Astrocyte of the spinal cord (primary cell): ENCODE measurements around the gene MAPK8.

ENCODE experiments used
- DNase-seq: peaks from one replicate; pipeline ENCODE4 v3.0.0; 2011; ENCODE audit warnings: low read depth, low spot score
- H3K4me3 ChIP-seq: 2 replicates; pipeline ENCODE4 v1.5.1; 2011; ENCODE audit warnings: low read depth, mild to moderate bottlenecking, low read length, moderate library complexity
- in situ Hi-C: cut with HindIII; loops from 2 replicates; pipeline ENCODE4 v1.10.0; 2017; ENCODE audit warnings: low sequenced_read_pairs
- TF ChIP-seq, protein P1 (sequence below): IDR thresholded peaks from 2 replicates; pipeline ENCODE4 v1.5.1; 2012; ENCODE audit warnings: low read depth, mild to moderate bottlenecking, low read length, inconsistent platforms

MAPK8 gene

GRCh38 chr10:48478980-48479811, 172.7 kb downstream of the MAPK8 start:
- in situ Hi-C loops: no loop called here
- TF ChIP-seq, protein P1, sequence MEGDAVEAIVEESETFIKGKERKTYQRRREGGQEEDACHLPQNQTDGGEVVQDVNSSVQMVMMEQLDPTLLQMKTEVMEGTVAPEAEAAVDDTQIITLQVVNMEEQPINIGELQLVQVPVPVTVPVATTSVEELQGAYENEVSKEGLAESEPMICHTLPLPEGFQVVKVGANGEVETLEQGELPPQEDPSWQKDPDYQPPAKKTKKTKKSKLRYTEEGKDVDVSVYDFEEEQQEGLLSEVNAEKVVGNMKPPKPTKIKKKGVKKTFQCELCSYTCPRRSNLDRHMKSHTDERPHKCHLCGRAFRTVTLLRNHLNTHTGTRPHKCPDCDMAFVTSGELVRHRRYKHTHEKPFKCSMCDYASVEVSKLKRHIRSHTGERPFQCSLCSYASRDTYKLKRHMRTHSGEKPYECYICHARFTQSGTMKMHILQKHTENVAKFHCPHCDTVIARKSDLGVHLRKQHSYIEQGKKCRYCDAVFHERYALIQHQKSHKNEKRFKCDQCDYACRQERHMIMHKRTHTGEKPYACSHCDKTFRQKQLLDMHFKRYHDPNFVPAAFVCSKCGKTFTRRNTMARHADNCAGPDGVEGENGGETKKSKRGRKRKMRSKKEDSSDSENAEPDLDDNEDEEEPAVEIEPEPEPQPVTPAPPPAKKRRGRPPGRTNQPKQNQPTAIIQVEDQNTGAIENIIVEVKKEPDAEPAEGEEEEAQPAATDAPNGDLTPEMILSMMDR: no peak
- DNase-seq: no peak
- no peak overlapping the region for H3K4me3 ChIP-seq

- TF ChIP-seq, protein P1: no peak
- DNase-seq: no peak
- H3K4me3 ChIP-seq: no peak overlapping the region
- in situ Hi-C loops: no loop called here
Observed at GRCh38 chr10:48480397-48481374, 174.2 kb downstream of the MAPK8 start.

DNA sequence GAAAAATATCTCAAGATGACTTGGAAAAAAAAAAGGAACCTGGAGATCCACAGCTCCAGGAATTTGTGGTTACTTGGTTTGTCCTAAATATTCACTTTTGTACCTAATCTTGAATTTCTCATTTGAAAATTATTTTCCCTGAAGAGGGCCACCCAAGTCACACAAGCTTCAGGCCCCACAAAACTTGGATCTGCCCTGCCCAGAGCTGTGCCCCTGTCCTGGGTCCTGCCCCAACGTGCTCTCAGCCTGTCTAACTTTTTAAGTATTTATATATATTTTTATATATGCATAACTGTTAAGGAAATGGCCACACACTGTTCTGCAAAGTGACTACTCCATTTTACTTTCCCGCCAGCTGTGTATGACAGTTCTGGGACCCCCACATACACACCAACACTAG, 174.9 kb downstream of the MAPK8 start:
- in situ Hi-C loops: no loop called here
- DNase-seq: no peak

DNA sequence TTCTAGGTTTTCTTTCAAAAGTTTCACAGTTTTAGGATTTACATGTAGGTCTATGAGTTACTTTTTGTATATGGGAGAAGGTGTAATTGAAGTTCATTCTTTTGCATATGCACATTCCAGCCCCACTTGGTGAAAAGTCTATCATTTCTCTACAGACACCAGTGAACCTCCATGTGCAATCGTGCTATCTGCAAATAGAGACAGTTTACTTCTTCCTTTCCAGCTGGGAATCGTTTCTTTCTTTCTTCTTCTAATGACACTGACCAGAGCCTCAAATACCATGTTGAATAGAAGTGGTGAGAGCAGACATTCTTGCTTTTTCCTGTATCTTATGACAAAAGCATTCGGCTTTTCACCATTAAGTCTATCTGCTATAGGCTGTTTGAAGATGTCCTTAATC, 175.7 kb downstream of the MAPK8 start:
- in situ Hi-C loops: no loop called here
- no peak for DNase-seq
- no peak overlapping the region for H3K4me3 ChIP-seq
- TF ChIP-seq, protein P1: no peak

More for the DNA sequence above, 174.9 kb downstream of the MAPK8 start:
- H3K4me3 ChIP-seq: no peak overlapping the region
- TF ChIP-seq, protein P1: no peak

GRCh38 chr10:48484911-48485310, 178.4 kb downstream of the MAPK8 start:
- in situ Hi-C loops: no loop called here
- TF ChIP-seq, protein P1: no peak
- no peak for DNase-seq
- H3K4me3 ChIP-seq: no peak overlapping the region

GRCh38 chr10:48485711-48486110, 179.2 kb downstream of the MAPK8 start:
- in situ Hi-C loops: no loop called here
- no peak for DNase-seq
- TF ChIP-seq, protein P1: no peak
- no peak overlapping the region for H3K4me3 ChIP-seq
